GM12878 (cell line): Measurements from ENCODE around the gene AGAP1. TPM values are rescaled to one million over a fixed set of nuclear protein-coding genes. Genes with fewer than 3 reads are reported as not detected.

Experiments used
- ATAC-seq: fragments of 200-7000 bp; cut with Tn5 transposase; 3 replicates; pipeline ENCODE4 v1.9.1; 2020; ENCODE audit warnings: mild to moderate bottlenecking, moderate library complexity
- BruUV-seq: library from RNA; stranded (reverse); fragments of 400-500 nt; replicated peaks from 2 replicates; lab custom pipeline; 2021; lab: Mats Ljungman, UMichigan
- CTCF ChIA-PET: fragments of 300-600 bp; sonication (Branson Sonifier 250); formaldehyde crosslinking; extraction: SDS; loops from one replicate; lab custom pipeline; 2021; ENCODE audit warnings: inconsistent platforms; lab: Yijun Ruan, JAX
- POLR2A ChIA-PET: fragments of 350-600 bp; formaldehyde crosslinking; extraction: SDS; loops from one replicate; lab custom pipeline; 2021; ENCODE audit warnings: inconsistent platforms; lab: Charles Lee
- RAD21 ChIA-PET: fragments of 300-600 bp; sonication (Branson Sonifier 250); formaldehyde crosslinking; loops from one replicate; lab custom pipeline; 2023; ENCODE audit warnings: antibody characterized with exemption; ENCODE audit not compliant: unreplicated experiment; lab: Charles Lee
- SMC1A ChIA-PET: fragments of 300-600 bp; sonication (Branson Sonifier 250); formaldehyde crosslinking; loops from one replicate; lab custom pipeline; 2023; ENCODE audit not compliant: unreplicated experiment, uncharacterized antibody; lab: Charles Lee
- DNase-seq: peaks from one replicate; pipeline ENCODE4 v3.0.0-alpha.2; 2011; ENCODE audit warnings: low read depth, low spot score
- FAIRE-seq: peaks from 3 replicates; lab custom pipeline; 2011; peaks lifted over from hg19 to GRCh38; lab: Jason Lieb, UNC
- H2AFZ ChIP-seq: 2 replicates; pipeline ENCODE4 v1.6.0; 2011; ENCODE audit warnings: low read depth, low read length, control low read depth; ENCODE audit not compliant: control insufficient read depth
- H3K27ac ChIP-seq: 2 replicates; pipeline ENCODE4 v1.5.1; 2011; ENCODE audit warnings: control low read depth; ENCODE audit not compliant: control insufficient read depth, insufficient read depth
- H3K27me3 ChIP-seq, 2 experiments: replicated peaks in 1 of 2; 2 replicates each; pipeline versions ENCODE4 v1.6.0 to v1.6.1; 2011; ENCODE audit warnings: low read length in 1 of 2; ENCODE audit not compliant: control insufficient read depth in 2 of 2, insufficient read depth in 2 of 2
- H3K36me3 ChIP-seq, 2 experiments: 2 replicates each; pipeline ENCODE4 v1.5.1; 2011; ENCODE audit warnings: low read length in 1 of 2; ENCODE audit not compliant: control insufficient read depth in 2 of 2, insufficient read depth in 2 of 2
- H3K4me1 ChIP-seq: 2 replicates; pipeline ENCODE4 v1.6.1; 2011; ENCODE audit warnings: mild to moderate bottlenecking, low read length, moderate library complexity, mixed read lengths; ENCODE audit not compliant: control insufficient read depth, insufficient read depth
- H3K4me2 ChIP-seq: 2 replicates; pipeline ENCODE4 v1.6.0; 2011; ENCODE audit warnings: control low read depth; ENCODE audit not compliant: control insufficient read depth, insufficient read depth
- H3K4me3 ChIP-seq: fragments of 200-600 bp; sonication (generic); 2 replicates; pipeline ENCODE4 v1.5.1; 2016
- H3K79me2 ChIP-seq: 2 replicates; pipeline ENCODE4 v1.6.0; 2011; ENCODE audit warnings: low read length; ENCODE audit not compliant: control insufficient read depth, insufficient read depth
- H3K9ac ChIP-seq: 2 replicates; pipeline ENCODE4 v1.8.0; 2011; ENCODE audit warnings: low read length, control low read depth, mixed read lengths; ENCODE audit not compliant: control insufficient read depth, insufficient read depth
- H3K9me3 ChIP-seq: replicated peaks from 3 replicates; pipeline ENCODE4 v1.5.1; 2011; ENCODE audit warnings: mild to moderate bottlenecking, low read length; ENCODE audit not compliant: control insufficient read depth, insufficient read depth
- H4K20me1 ChIP-seq: 2 replicates; pipeline ENCODE4 v1.6.0; 2011; ENCODE audit not compliant: control insufficient read depth, insufficient read depth
- CREM ChIP-seq: IDR thresholded peaks from 2 replicates; pipeline ENCODE4 v1.6.1; 2014; ENCODE audit warnings: antibody characterized with exemption, low read depth
- DPF2 ChIP-seq: fragments of 450-650 bp; IDR thresholded peaks from 2 replicates; pipeline ENCODE4 v1.6.1; 2017; ENCODE audit warnings: mild to moderate bottlenecking
- IKZF2 ChIP-seq, 2 experiments: fragments of 450-650 bp; IDR thresholded peaks; 2 replicates each; pipeline ENCODE4 v1.6.1; 2017; ENCODE audit warnings: mild to moderate bottlenecking in 2 of 2, moderate library complexity in 2 of 2
- MYB ChIP-seq: fragments of 150-350 bp; IDR thresholded peaks from 2 replicates; pipeline ENCODE4 v1.6.1; 2014; ENCODE audit warnings: mild to moderate bottlenecking, low read depth, low read length, borderline replicate concordance
- POLR2AphosphoS2 ChIP-seq: IDR thresholded peaks from 2 replicates; pipeline ENCODE4 v1.6.1; 2011; ENCODE audit warnings: low read depth, mild to moderate bottlenecking, low read length, improper control_type of control experiment, moderate library complexity
- POU2F2 ChIP-seq: IDR thresholded peaks from 3 replicates; pipeline ENCODE4 v1.6.1; 2011; ENCODE audit warnings: low read depth, mild to moderate bottlenecking, low read length, borderline replicate concordance
- SMAD5 ChIP-seq: IDR thresholded peaks from 2 replicates; pipeline ENCODE4 v1.6.1; 2016; ENCODE audit warnings: antibody characterized with exemption, low read depth
- SMC3 ChIP-seq: IDR thresholded peaks from 2 replicates; pipeline ENCODE4 v1.6.1; 2011; ENCODE audit warnings: low read length, improper control_type of control experiment, borderline replicate concordance
- SRF ChIP-seq, 2 experiments: IDR thresholded peaks; 2 replicates each; pipeline ENCODE4 v1.6.1; 2011; ENCODE audit warnings: low read depth in 2 of 2, low read length in 2 of 2, mild to moderate bottlenecking in 1 of 2, moderate library complexity in 1 of 2
- STAT3 ChIP-seq: IDR thresholded peaks from 2 replicates; pipeline ENCODE4 v1.6.1; 2011; ENCODE audit warnings: low read depth, low read length, improper control_type of control experiment
- WGBS: methylation state at CpG from one replicate; pipeline ENCODE4 v1.1.6; 2016; ENCODE audit warnings: low lambda C conversion rate; ENCODE audit not compliant: insufficient replicate concordance, insufficient coverage; ENCODE audit errors: missing lambda C conversion rate; 5-methylcytosine and 5-hydroxymethylcytosine counted together
- in situ Hi-C: fragments of 300-500 bp; cut with MboI; formaldehyde crosslinking; loops from 9 replicates; pipeline ENCODE4 v1.14.3; 2018; ENCODE audit warnings: mixed read lengths
- intact Hi-C: fragments of 100-400 bp; cut with micrococcal nuclease; formaldehyde crosslinking; loops from one replicate; pipeline ENCODE4 v1.14.2; 2022; ENCODE audit not compliant: unreplicated experiment
- polyA plus RNA-seq, 11 experiments: library from polyadenylated mRNA; depleted of rRNA in 4 of 11; unstranded in 6 of 11; stranded (reverse) in 5 of 11; fragments of >200 nt; fragmentation: Nextera tagmentation in 4 of 11; fragmentation: Illumina TruSeq in 1 of 11; extraction: Ambion mirVana in 4 of 11; extraction: Trizol in 1 of 11; gene quantifications; 1 replicate in 1 of 11; 2 replicates in 10 of 11; pipeline versions ENCODE4 v1.2.1 to v1.2.3, GENCODE V29; 2011 to 2016; ENCODE audit warnings: inconsistent platforms in 2 of 11, missing spikeins in 2 of 11, low read depth in 1 of 11
- total RNA-seq, 4 experiments: library from RNA; depleted of rRNA in 3 of 4; stranded (reverse); fragments of >200 nt in 3 of 4; fragmentation: Illumina TruSeq in 1 of 4; extraction: Trizol in 1 of 4; gene quantifications; 2 replicates each; pipeline versions ENCODE4 v1.2.1 to v1.2.3, GENCODE V29; 2013 to 2021
- TF ChIP-seq, protein P1 (sequence below): fragments of 450-650 bp; IDR thresholded peaks from 2 replicates; pipeline ENCODE4 v1.6.1; 2018; ENCODE audit warnings: mild to moderate bottlenecking, low read depth, moderate library complexity; ENCODE audit not compliant: partially characterized antibody
- TF ChIP-seq, protein P2 (sequence below): fragments of 450-650 bp; formaldehyde crosslinking; IDR thresholded peaks from 2 replicates; pipeline ENCODE4 v1.4.0; 2022; ENCODE audit warnings: mild to moderate bottlenecking, moderate library complexity

Gene AGAP1
- total and polyA plus RNA-seq, 10 of the 15 experiments (the other 5 are each of a cell fraction or from before 2014, with no cell fraction given) = 0.05 to 0.15 (median 0.06) TPM; not detected in 7

DNA sequence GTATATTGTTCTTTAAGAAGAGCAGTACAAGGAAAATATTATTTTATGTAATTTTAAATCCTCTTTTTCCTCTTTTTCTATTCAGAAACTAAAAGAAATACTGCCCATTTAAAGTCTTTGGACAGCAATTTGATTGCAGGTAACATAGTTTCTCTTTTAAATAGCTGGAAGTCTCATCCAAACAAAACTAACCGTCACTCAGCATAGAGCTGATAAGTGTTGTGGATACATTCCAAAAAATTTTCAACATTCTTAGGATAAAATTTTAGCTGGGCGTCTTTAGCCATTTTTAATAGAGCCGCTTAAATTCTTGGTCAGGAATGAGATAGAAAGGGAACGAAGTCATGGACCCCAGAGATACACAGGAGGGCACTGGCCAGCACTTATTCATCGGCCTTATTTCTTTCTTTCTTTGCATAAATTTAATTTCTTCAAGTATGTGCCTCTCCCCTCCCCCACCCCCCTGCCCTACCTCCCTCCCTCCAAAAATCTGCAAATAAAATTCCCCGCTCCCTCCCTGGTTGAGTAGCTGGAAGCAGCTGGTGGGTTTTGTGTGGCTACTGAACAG is 592.6 kb downstream of the AGAP1 start:
- no peak for DNase-seq
- no peak for FAIRE-seq
- intact Hi-C loops (no loop called here), in situ Hi-C loops (no loop called here)
- WGBS = 36% methylated on average over 5 of the region's 6 CpGs
- ChIA-PET RAD21 (no interaction called here), SMC1A (no interaction called here), CTCF (no interaction called here), POLR2A (no interaction called here)
- H4K20me1 ChIP-seq = no peaks in the 10 kb centered on the region
- no peak overlapping the region for H3K4me3 ChIP-seq
- no peak overlapping the region for H2AFZ ChIP-seq
- no peak overlapping the region for H3K27ac ChIP-seq
- H3K4me2 ChIP-seq = no peak overlapping the region
- H3K79me2 ChIP-seq = no peaks in the 10 kb centered on the region
- no TSS peak for BruUV-seq
- no peaks in the 10 kb centered on the region; a peak in 1 of 4 replicates for H3K27me3 ChIP-seq
- TF ChIP-seq DPF2 (no peak), SRF (IDR thresholded peaks at IDR 0.05; ENCODE audit: low read depth in 2 of 2, low read length in 2 of 2) (no peak)
- TF ChIP-seq, protein P1, sequence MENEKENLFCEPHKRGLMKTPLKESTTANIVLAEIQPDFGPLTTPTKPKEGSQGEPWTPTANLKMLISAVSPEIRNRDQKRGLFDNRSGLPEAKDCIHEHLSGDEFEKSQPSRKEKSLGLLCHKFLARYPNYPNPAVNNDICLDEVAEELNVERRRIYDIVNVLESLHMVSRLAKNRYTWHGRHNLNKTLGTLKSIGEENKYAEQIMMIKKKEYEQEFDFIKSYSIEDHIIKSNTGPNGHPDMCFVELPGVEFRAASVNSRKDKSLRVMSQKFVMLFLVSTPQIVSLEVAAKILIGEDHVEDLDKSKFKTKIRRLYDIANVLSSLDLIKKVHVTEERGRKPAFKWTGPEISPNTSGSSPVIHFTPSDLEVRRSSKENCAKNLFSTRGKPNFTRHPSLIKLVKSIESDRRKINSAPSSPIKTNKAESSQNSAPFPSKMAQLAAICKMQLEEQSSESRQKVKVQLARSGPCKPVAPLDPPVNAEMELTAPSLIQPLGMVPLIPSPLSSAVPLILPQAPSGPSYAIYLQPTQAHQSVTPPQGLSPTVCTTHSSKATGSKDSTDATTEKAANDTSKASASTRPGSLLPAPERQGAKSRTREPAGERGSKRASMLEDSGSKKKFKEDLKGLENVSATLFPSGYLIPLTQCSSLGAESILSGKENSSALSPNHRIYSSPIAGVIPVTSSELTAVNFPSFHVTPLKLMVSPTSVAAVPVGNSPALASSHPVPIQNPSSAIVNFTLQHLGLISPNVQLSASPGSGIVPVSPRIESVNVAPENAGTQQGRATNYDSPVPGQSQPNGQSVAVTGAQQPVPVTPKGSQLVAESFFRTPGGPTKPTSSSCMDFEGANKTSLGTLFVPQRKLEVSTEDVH = no peak
- no peaks in the 10 kb centered on the region for H3K9me3 ChIP-seq
- no peak for ATAC-seq
- no peak overlapping the region for H3K9ac ChIP-seq
- no peaks in the 10 kb centered on the region for H3K4me1 ChIP-seq
- no peaks in the 10 kb centered on the region for H3K36me3 ChIP-seq

DNA sequence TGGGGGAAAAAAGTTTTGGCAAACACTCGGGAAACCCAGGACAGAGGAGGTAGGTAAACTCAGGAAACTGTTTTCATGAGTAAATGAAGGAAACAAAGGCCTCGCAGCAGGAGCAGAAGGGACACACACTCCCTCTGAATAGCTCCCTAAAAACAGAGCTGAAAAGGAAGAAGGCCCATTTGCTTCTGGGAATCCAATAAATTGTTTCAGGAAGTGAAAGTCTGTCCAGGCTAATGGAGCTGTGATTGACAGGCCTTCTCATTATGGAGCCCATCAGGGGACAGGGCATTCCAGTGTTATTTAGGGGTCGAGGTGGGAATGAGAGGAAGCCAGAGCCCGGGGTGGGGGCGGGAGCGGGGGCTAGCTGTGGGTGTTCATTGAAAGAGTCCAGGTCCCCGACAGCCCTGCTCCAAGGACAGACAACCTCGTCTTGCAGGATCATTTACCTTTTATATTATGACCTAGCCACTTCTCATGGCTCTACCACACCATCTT is 593.2 kb downstream of the AGAP1 start:
- no peak for DNase-seq
- ChIA-PET CTCF (no interaction called here), RAD21 (no interaction called here), POLR2A (no interaction called here), SMC1A (no interaction called here)
- WGBS = 2% methylated on average over 7 of the region's 8 CpGs
- no peak overlapping the region for H2AFZ ChIP-seq
- no peak overlapping the region for H3K9ac ChIP-seq
- H3K79me2 ChIP-seq = no peaks in the 10 kb centered on the region
- no peaks in the 10 kb centered on the region; a peak in 1 of 4 replicates for H3K27me3 ChIP-seq
- H3K36me3 ChIP-seq = no peaks in the 10 kb centered on the region
- FAIRE-seq = no peak
- ATAC-seq = no peak
- H3K9me3 ChIP-seq = no peaks in the 10 kb centered on the region
- no peaks in the 10 kb centered on the region for H3K4me1 ChIP-seq
- in situ Hi-C loops = no loop called here
- no peak overlapping the region for H3K4me3 ChIP-seq
- H3K4me2 ChIP-seq = no peak overlapping the region
- no TSS peak for BruUV-seq
- intact Hi-C loops = no loop called here
- no peaks in the 10 kb centered on the region for H4K20me1 ChIP-seq
- no peak overlapping the region for H3K27ac ChIP-seq
- no peak for TF ChIP-seq POLR2AphosphoS2
- TF ChIP-seq SMAD5 = no peak
- no peak for TF ChIP-seq MYB
- TF ChIP-seq SMC3 = no peak
- no peak for TF ChIP-seq STAT3
- TF ChIP-seq IKZF2 (IDR thresholded peaks at IDR 0.05) = no peak
- TF ChIP-seq, protein P2, sequence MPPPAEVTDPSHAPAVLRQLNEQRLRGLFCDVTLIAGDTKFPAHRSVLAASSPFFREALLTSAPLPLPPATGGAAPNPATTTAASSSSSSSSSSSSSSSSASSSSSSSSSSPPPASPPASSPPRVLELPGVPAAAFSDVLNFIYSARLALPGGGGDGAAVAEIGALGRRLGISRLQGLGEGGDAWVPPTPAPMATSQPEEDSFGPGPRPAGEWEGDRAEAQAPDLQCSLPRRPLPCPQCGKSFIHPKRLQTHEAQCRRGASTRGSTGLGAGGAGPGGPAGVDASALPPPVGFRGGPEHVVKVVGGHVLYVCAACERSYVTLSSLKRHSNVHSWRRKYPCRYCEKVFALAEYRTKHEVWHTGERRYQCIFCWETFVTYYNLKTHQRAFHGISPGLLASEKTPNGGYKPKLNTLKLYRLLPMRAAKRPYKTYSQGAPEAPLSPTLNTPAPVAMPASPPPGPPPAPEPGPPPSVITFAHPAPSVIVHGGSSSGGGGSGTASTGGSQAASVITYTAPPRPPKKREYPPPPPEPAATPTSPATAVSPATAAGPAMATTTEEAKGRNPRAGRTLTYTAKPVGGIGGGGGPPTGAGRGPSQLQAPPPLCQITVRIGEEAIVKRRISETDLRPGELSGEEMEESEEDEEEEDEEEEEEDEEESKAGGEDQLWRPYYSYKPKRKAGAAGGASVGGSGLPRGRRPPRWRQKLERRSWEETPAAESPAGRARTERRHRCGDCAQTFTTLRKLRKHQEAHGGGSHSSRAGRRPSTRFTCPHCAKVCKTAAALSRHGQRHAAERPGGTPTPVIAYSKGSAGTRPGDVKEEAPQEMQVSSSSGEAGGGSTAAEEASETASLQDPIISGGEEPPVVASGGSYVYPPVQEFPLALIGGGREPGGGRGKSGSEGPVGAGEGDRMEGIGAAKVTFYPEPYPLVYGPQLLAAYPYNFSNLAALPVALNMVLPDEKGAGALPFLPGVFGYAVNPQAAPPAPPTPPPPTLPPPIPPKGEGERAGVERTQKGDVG (CRISPR knock-in tag) = no peak
- TF ChIP-seq CREM = no peak
- TF ChIP-seq POU2F2 = no peak
